Measurements from ENCODE around the gene HSPA6.

Gene HSPA6

DNA sequence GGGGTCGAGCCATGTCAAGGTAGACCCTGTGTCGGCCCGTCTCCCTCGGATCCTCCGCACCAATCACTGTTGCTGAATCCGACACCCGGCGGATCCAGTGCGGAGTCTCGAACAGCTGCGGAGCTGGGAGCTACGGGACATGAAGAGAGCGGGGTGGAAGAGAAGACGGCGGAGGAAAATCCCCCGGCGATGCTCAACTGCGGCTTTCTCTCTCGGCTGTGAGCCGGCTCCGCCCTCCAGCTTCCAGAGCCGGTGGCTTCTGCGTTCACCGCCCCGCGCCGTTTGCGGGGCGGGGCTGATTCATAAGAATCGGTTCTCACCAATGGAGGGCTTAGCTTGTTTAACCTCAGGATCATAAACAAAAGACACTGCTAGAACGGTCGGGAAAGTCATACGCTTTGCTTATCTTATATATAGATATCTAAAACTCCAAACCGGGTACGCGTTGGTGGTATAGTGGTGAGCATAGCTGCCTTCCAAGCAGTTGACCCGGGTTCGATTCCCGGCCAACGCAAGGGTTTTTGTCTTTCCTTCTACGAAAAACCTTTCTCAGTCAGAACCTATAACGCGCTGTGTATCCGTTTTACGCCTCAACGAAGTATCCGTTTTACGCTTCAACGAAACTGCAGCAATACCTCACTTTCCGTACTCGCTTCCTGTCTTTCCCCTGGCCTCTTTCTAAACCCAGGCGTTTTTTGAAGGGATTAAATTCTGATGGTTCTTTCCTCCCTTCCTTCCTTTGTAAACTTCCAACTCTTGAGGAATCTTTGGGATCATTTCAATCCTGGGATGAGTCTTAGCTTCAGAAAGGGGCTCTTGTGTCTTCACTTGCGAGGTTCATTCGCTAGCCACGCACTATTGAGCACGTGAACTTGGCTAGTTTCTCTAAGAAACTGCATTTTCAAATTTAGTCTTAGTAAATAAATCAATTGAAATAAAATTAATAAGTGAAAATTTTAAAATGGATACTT is 6.6 kb downstream of the HSPA6 start:
- TF ChIP-seq CREB1 (IDR thresholded peaks at IDR 0.05; ENCODE audit: low read depth) (0 out of 2 replicates have a peak, but pooled peaks have one; percentile 33), TEAD4 (IDR thresholded peaks at IDR 0.05) (peak; percentile 89)
- TF ChIP-seq, protein P1, sequence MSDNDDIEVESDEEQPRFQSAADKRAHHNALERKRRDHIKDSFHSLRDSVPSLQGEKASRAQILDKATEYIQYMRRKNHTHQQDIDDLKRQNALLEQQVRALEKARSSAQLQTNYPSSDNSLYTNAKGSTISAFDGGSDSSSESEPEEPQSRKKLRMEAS (IDR thresholded peaks at IDR 0.05), result peak; percentile 25; the same call in 1 of the 2 replicates

DNA sequence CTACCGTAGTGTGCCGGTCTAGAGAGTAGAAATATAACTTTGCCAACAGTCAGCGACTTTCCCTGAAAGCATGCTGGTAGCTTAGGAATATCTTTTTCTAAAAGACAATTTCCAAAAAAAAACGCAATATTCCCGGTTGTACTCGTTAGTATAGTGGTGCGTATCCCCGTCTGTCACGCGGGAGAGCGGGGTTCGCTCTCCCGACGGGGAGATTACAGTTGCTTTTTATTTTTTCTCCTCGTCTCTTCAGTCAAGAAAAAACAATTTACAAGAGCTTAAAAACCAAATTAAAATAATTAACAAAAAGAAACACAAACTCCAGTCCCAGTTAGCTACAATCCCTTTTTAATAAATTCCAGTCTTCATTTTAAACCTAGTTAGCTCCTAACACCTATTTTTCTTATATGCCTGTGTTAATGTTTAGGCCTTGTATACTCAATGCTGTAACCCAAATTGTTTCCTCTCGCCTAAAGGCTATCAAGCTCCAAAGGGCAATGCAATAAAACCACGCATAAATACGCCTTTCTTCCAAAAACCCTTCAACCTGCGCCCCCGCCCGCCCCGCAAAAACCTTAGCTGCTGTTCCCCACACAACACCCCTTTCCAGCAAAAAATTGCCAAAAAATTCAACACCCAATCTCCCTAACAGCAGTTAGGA is 7.8 kb downstream of the HSPA6 start:
- TF ChIP-seq, protein P1 (IDR thresholded peaks at IDR 0.05), result no peak
- TF ChIP-seq YY1 (IDR thresholded peaks at IDR 0.05; ENCODE audit: low read depth) (no peak), FOXM1 (IDR thresholded peaks at IDR 0.05; ENCODE audit: borderline replicate concordance, low read depth) (no peak), TAF1 (IDR thresholded peaks at IDR 0.05; ENCODE audit: low read depth) (no peak), CREB1 (IDR thresholded peaks at IDR 0.05; ENCODE audit: low read depth) (no peak), TCF12 (IDR thresholded peaks at IDR 0.05; ENCODE audit: low read depth) (no peak), ZBTB7A (IDR thresholded peaks at IDR 0.05; ENCODE audit: low read depth) (no peak), EGR1 (IDR thresholded peaks at IDR 0.05) (no peak), EP300 (IDR thresholded peaks at IDR 0.05; ENCODE audit: borderline replicate concordance) (no peak), RAD21 (IDR thresholded peaks at IDR 0.05; ENCODE audit: low read depth) (no peak), NFIC (IDR thresholded peaks at IDR 0.05) (no peak), CEBPB (IDR thresholded peaks at IDR 0.05) (no peak), REST (IDR thresholded peaks at IDR 0.05; ENCODE audit: low read depth) (no peak), TEAD4 (IDR thresholded peaks at IDR 0.05) (no peak)
- TF ChIP-seq, protein P2, sequence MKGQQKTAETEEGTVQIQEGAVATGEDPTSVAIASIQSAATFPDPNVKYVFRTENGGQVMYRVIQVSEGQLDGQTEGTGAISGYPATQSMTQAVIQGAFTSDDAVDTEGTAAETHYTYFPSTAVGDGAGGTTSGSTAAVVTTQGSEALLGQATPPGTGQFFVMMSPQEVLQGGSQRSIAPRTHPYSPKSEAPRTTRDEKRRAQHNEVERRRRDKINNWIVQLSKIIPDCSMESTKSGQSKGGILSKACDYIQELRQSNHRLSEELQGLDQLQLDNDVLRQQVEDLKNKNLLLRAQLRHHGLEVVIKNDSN (IDR thresholded peaks at IDR 0.05), result no peak

- TF ChIP-seq CEBPB (IDR thresholded peaks at IDR 0.05) (peak; percentile 85), RAD21 (IDR thresholded peaks at IDR 0.05; ENCODE audit: low read depth) (peak; percentile 22; the same call in 1 of the 2 replicates), TEAD4 (IDR thresholded peaks at IDR 0.05) (peak; percentile 89)
Observed at GRCh38 chr1:161539731-161540569, 15.6 kb downstream of the HSPA6 start.

- TF ChIP-seq CREB1 (IDR thresholded peaks at IDR 0.05; ENCODE audit: low read depth), result no peak
- TF ChIP-seq TAF1 (IDR thresholded peaks at IDR 0.05; ENCODE audit: low read depth), result no peak
- no peak for TF ChIP-seq ZBTB7A (IDR thresholded peaks at IDR 0.05; ENCODE audit: low read depth)
- TF ChIP-seq, protein P2 (IDR thresholded peaks at IDR 0.05), result no peak
- TF ChIP-seq TEAD4 (IDR thresholded peaks at IDR 0.05), result no peak
- TF ChIP-seq TCF12 (IDR thresholded peaks at IDR 0.05; ENCODE audit: low read depth), result no peak
- TF ChIP-seq EGR1 (IDR thresholded peaks at IDR 0.05), result no peak
- TF ChIP-seq, protein P1 (IDR thresholded peaks at IDR 0.05), result no peak
- no peak for TF ChIP-seq FOXM1 (IDR thresholded peaks at IDR 0.05; ENCODE audit: borderline replicate concordance, low read depth)
- no peak for TF ChIP-seq YY1 (IDR thresholded peaks at IDR 0.05; ENCODE audit: low read depth)
Observed at GRCh38 chr1:161549652-161550051, 25.3 kb downstream of the HSPA6 start, which contains the start of gene FCGR3A. Gene FCGR3A, minus strand, starts transcription at chr1:161549818. Its CDS starts 82 bp downstream, at chr1:161549736.
